Retinal pigment epithelial cell (primary cell): Measurements from ENCODE around the gene ADORA2A.

Experiments used
- DNase-seq: peaks from one replicate; pipeline ENCODE4 v3.0.0-alpha.2; 2010; ENCODE audit warnings: low read depth
- H3K4me3 ChIP-seq: 2 replicates; pipeline ENCODE4 v1.5.1; 2011; ENCODE audit warnings: mild to moderate bottlenecking, low read length, control low read depth, moderate library complexity
- TF ChIP-seq, protein P1 (sequence below): conservative IDR thresholded peaks from 2 replicates; pipeline ENCODE4 v1.5.1; 2011; ENCODE audit warnings: low read depth, low read length, control low read depth, inconsistent platforms

Gene ADORA2A

GRCh38 chr22:24394254-24394653 is 33.1 kb upstream of the ADORA2A start:
- no peak for DNase-seq
- TF ChIP-seq, protein P1, sequence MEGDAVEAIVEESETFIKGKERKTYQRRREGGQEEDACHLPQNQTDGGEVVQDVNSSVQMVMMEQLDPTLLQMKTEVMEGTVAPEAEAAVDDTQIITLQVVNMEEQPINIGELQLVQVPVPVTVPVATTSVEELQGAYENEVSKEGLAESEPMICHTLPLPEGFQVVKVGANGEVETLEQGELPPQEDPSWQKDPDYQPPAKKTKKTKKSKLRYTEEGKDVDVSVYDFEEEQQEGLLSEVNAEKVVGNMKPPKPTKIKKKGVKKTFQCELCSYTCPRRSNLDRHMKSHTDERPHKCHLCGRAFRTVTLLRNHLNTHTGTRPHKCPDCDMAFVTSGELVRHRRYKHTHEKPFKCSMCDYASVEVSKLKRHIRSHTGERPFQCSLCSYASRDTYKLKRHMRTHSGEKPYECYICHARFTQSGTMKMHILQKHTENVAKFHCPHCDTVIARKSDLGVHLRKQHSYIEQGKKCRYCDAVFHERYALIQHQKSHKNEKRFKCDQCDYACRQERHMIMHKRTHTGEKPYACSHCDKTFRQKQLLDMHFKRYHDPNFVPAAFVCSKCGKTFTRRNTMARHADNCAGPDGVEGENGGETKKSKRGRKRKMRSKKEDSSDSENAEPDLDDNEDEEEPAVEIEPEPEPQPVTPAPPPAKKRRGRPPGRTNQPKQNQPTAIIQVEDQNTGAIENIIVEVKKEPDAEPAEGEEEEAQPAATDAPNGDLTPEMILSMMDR = no peak
- no peak overlapping the region for H3K4me3 ChIP-seq

DNA sequence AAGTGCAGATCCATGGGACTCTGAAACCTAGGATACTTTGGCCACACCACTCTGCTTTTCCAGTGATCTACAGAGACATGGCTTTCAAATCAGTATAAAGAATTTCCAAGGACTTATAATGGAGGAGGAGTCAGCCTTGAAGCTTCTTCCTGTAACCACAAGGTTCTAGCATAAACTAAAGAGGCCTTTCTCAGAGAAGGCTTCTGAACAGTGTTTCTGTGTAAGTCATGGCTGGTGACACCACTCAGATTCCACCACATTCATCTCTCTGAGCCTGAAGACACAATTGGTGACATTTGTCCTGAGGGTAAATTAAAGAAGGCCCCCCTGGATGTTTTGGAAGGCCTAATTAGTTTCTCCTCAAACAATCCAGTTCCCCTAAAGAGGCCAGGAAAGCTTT is 29.0 kb upstream of the ADORA2A start:
- TF ChIP-seq, protein P1 = no peak
- DNase-seq = no peak
- H3K4me3 ChIP-seq = no peak overlapping the region

- H3K4me3 ChIP-seq = no peak overlapping the region
- DNase-seq = no peak
- TF ChIP-seq, protein P1 = no peak
These were observed 27.2 kb upstream of the ADORA2A start for GRCh38 chr22:24400034-24400725.

DNA sequence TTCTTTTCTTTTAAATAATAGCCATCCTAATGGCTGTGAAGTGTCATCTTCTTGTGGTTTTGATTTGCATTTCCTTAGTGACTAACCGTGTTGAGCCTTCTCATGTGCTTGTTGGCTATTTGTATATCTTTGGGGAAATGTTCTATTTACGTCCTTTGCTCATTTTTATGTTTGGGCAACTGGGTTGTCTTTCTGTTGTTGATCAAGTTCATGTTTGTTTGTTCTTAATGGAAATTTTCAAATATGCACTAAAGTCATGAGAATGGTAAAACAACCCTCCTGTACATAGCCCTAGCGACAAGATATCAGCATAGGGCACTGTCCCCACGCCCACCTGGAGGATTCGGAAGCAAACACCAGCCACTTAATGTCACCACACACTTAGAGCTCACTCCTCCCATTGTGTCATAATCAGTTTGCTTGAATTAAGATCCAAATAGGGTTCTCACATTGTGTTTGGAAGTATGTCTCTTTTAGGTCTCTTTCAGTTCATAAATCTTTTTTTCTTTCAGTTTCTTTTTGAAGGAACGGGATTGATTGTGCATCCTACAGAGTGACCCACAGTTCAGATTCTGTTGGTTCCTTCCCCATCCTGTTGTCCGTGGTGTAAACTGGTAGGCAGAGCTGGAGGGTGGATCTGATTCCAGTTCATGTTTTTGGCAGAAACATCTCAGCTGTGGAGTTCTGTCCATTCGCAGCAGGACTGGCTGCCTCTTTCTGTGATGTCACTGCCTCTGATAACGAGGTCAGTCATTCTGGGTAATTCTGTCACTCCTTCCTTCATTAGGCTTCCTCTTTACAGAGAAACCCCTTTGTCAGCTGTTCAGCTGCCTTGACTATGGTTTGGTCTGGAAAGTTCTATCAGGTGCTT is 26.4 kb upstream of the ADORA2A start:
- TF ChIP-seq, protein P1 = no peak
- H3K4me3 ChIP-seq = no peak overlapping the region
- no peak for DNase-seq

GRCh38 chr22:24401931-24402367 is 25.4 kb upstream of the ADORA2A start:
- no peak overlapping the region for H3K4me3 ChIP-seq
- DNase-seq = no peak
- TF ChIP-seq, protein P1 = no peak

DNA sequence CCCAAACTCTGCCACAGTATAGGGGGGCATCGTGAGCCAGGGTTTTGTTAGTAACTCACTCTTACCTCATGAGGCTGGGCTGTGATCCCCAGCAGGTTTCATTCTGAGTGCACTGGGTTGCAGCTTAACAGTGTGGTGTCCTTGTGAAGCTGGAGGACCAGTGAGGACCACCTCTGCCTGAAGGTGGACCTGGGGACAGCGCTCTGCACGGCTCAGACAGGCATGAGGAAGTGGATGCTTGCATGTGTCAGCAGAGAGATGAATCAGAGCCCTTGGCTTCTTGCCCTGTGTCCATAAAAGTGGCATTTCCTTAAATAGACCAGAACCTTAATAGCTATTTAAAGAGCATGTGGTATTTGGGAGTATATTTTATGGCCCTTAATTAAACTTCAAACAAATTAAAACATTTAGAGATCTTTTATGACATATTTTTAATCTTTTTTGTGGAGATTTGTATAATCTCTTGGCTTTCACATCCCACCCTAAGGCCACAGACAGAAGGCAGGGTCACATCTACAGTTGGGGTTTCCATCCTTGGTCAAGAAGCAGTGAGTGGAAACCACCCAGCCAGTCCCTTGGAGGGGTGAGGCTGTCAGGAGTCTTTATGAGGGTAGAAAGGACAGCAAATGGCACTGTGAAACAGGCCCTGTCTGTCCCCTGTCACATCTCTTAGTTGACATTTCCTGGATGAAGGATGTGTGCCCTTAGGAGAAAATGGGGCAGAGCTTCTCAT is 24.8 kb upstream of the ADORA2A start:
- H3K4me3 ChIP-seq = no peak overlapping the region
- TF ChIP-seq, protein P1 = no peak
- peak; percentile 77 for DNase-seq
